Thyroid gland (tissue), 4 donors: ENCODE data around the gene TCF12. TPM values are rescaled to one million over a fixed set of nuclear protein-coding genes. Genes with fewer than 3 reads are reported as not detected.

Experiments used
- DNase-seq, 2 donors: peaks; one replicate each; pipeline ENCODE4 v3.0.0-alpha.2; 2019
- H3K27ac ChIP-seq, 3 donors: fragments of 200-600 bp; sonication (generic); 1 replicate in 2 of 3; 2 replicates in 1 of 3; pipeline ENCODE4 v1.5.1; 2016 to 2019; ENCODE audit warnings: mild to moderate bottlenecking in 1 of 3, moderate library complexity in 1 of 3
- H3K27me3 ChIP-seq: fragments of 200-600 bp; sonication (generic); one replicate; pipeline ENCODE4 v1.5.1; 2019
- H3K36me3 ChIP-seq, 2 donors: fragments of 200-600 bp; sonication (generic); one replicate each; pipeline ENCODE4 v1.5.1; 2016 to 2019
- H3K4me1 ChIP-seq, 2 donors: fragments of 200-600 bp; sonication (generic); one replicate each; pipeline ENCODE4 v1.5.1; 2017 to 2019
- H3K4me3 ChIP-seq, 3 donors: fragments of 200-600 bp; sonication (generic); replicated peaks in 1 of 3; 1 replicate in 2 of 3; 2 replicates in 1 of 3; pipeline ENCODE4 v1.5.1; 2016; ENCODE audit warnings: mild to moderate bottlenecking in 1 of 3
- H3K9me3 ChIP-seq: fragments of 200-600 bp; sonication (generic); one replicate; pipeline ENCODE4 v1.5.1; 2017
- POLR2A ChIP-seq, 2 donors: fragments of 450-650 bp; IDR thresholded peaks; one replicate each; pipeline ENCODE4 v1.6.1; 2017; ENCODE audit warnings: antibody characterized with exemption in 2 of 2, mild to moderate bottlenecking in 2 of 2, moderate library complexity in 1 of 2
- WGBS, 2 donors: methylation state at CpG; one replicate each; pipeline ENCODE4 v1.1.5; 2017; 5-methylcytosine and 5-hydroxymethylcytosine counted together
- intact Hi-C: fragments of 100-400 bp; cut with DNase I; formaldehyde crosslinking; loops from one replicate; pipeline ENCODE4 v1.15.1; 2023
- total RNA-seq, 4 donors: library from RNA; depleted of rRNA; stranded (reverse); fragments of >200 nt; gene quantifications; one replicate each; pipeline ENCODE4 v1.2.3, GENCODE V29; 2016
- TF ChIP-seq, protein P1 (sequence below), 6 experiments: fragments of 200-600 bp in 3 of 6; fragments of 450-650 bp in 3 of 6; sonication (generic) in 3 of 6; IDR thresholded peaks; one replicate each; pipeline ENCODE4 v1.5.1; 2016 to 2019; ENCODE audit warnings: antibody characterized with exemption in 6 of 6, mild to moderate bottlenecking in 2 of 6, inconsistent platforms in 1 of 6, moderate library complexity in 1 of 6

TCF12 gene
- total RNA-seq, 4 donors from 2014 or later = 54.8 to 156 (median 108) TPM

DNA sequence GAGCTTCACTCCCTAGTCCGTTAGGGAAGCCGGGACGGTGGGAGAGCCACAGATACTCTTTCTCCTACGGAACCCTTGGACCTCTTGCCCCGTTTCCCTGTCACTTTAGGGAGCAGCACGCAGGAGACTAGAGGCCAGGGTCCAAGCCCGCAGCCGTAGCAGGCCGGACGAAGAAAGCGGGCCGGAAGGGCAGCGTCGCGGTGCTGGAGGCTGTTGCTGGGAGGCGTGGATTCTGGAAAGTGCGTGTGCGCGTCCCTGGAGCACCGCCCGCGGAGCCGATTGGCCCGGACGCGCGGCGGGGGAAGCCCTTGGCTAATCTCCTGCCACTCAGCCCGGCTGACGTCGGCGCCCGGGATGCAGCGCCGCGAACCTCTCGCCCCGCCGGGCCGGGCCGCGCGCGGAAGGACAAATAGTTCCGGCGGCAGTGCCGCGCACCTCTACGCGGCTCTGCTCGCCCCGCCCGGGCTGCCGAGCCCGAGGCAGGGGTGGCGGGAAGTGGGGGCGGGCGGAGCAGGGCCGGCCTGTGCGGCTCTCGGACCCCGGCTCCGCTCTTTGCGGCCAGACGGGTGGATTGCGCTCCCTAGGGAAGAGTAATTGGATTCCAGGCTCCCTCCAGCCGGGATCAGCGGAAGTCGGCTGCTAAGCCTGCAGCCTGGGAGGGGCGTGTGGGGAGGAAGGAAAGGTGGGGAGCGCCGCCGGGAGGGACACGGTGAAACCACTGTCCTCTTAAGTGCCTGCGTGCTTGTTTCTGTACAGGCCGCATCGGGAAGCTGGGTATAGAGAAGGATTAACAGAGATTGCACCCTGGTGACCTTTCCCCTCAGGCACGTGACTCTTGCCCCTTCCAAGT, 31.3 kb upstream of the TCF12 start:
- H3K27me3 ChIP-seq = no peaks in the 10 kb centered on the region
- peak overlapping the region; percentile 30 to 63 (median 52) for H3K4me3 ChIP-seq
- H3K9me3 ChIP-seq = no peaks in the 10 kb centered on the region
- intact Hi-C loops = loop anchor here (2.0 kb wide), 1 partner anchor 32 kb away; the partner anchor contains the start of gene TCF12
- WGBS, 2 donors = 0 to 1% methylated on average over 14 to 52 of the region's 78 CpGs
- DNase-seq = peak; percentile 95
- peak overlapping the region; percentile 84 to 98 (median 92) for H3K27ac ChIP-seq
- no peaks in the 10 kb centered on the region for H3K36me3 ChIP-seq
- H3K4me1 ChIP-seq = peaks cover 0 to 16% of the 10 kb centered on the region in 2 donors
- TF ChIP-seq, protein P1, sequence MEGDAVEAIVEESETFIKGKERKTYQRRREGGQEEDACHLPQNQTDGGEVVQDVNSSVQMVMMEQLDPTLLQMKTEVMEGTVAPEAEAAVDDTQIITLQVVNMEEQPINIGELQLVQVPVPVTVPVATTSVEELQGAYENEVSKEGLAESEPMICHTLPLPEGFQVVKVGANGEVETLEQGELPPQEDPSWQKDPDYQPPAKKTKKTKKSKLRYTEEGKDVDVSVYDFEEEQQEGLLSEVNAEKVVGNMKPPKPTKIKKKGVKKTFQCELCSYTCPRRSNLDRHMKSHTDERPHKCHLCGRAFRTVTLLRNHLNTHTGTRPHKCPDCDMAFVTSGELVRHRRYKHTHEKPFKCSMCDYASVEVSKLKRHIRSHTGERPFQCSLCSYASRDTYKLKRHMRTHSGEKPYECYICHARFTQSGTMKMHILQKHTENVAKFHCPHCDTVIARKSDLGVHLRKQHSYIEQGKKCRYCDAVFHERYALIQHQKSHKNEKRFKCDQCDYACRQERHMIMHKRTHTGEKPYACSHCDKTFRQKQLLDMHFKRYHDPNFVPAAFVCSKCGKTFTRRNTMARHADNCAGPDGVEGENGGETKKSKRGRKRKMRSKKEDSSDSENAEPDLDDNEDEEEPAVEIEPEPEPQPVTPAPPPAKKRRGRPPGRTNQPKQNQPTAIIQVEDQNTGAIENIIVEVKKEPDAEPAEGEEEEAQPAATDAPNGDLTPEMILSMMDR (IDR thresholded peaks at IDR 0.05) = no peak
- peak; percentile 22 to 89 for TF ChIP-seq POLR2A (IDR thresholded peaks at IDR 0.05)

DNA sequence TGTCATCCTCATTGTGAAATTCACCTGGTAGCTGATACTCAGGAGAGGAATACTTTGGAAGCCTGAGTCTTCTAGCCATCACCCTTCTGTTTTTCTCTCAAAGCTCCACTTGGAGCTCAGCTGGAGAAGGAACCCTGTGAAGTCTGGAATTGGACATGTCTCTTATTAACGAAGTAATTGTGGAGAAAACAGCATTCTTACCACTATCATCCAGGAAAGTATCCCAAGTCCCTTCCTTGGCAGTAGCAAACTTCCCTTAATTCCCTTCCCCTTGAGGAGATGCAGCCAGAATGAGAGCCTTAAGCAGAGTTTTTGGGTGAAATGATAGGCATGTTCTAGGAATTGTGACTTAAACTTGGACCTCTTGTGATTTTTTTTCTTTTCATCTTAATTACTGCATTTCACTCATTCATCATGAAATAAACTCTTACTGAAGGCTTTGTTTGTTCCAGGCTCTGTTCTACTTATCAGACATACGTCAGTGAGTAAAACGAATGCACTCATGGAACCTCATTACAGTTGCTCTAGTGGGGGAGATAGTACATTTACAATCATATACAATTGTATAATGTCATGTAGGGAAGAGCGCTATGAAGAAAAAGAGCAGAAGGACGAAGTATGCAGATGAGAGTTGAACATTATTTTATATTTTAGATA, 30.5 kb upstream of the TCF12 start:
- no peak for TF ChIP-seq POLR2A (IDR thresholded peaks at IDR 0.05)
- TF ChIP-seq, protein P1 (IDR thresholded peaks at IDR 0.05) = no peak
- H3K9me3 ChIP-seq = no peaks in the 10 kb centered on the region
- WGBS, 2 donors = 60 to 63% methylated on average over 5 of the region's 5 CpGs
- H3K4me1 ChIP-seq = peaks cover 0 to 16% of the 10 kb centered on the region in 2 donors
- H3K4me3 ChIP-seq = peak overlapping the region; percentile 24 to 63 (median 30)
- no peaks in the 10 kb centered on the region for H3K27me3 ChIP-seq
- DNase-seq = no peak
- intact Hi-C loops = loop anchor here (2.0 kb wide), 1 partner anchor 31 kb away; the partner anchor contains the start of gene TCF12
- H3K36me3 ChIP-seq = no peaks in the 10 kb centered on the region
- H3K27ac ChIP-seq = peak overlapping the region; percentile 84 to 98 (median 92)

- intact Hi-C loops = no loop called here
- no peak for DNase-seq
- H3K27me3 ChIP-seq = no peaks in the 10 kb centered on the region
- no peaks in the 10 kb centered on the region for H3K36me3 ChIP-seq
- WGBS, 2 donors = 98 to 100% methylated on average over 2 of the region's 2 CpGs
- H3K4me3 ChIP-seq = no peak overlapping the region
- TF ChIP-seq, protein P1 (IDR thresholded peaks at IDR 0.05) = no peak
- TF ChIP-seq POLR2A (IDR thresholded peaks at IDR 0.05) = no peak
- peaks cover 0 to 16% of the 10 kb centered on the region in 2 donors for H3K4me1 ChIP-seq
- no peak overlapping the region for H3K27ac ChIP-seq
- H3K9me3 ChIP-seq = no peaks in the 10 kb centered on the region
Observed at GRCh38 chr15:56890038-56890437, 28.4 kb upstream of the TCF12 start.

GRCh38 chr15:56891852-56892440, 26.5 kb upstream of the TCF12 start:
- Histone ChIP-seq H3K4me1 (peaks cover 0 to 11% of the 10 kb centered on the region in 2 donors), H3K9me3 (no peaks in the 10 kb centered on the region), H3K36me3 (no peaks in the 10 kb centered on the region), H3K4me3 (no peak overlapping the region), H3K27ac (no peak overlapping the region), H3K27me3 (no peaks in the 10 kb centered on the region)
- intact Hi-C loops = no loop called here
- no peak for DNase-seq
- TF ChIP-seq, protein P1 (IDR thresholded peaks at IDR 0.05) = no peak
- no peak for TF ChIP-seq POLR2A (IDR thresholded peaks at IDR 0.05)
